Liver (tissue), 9 donors: ENCODE data around the gene USP21. TPM values are rescaled to one million over a fixed set of nuclear protein-coding genes. Genes with fewer than 3 reads are reported as not detected.

Experiments used
- DNase-seq: peaks from one replicate; pipeline ENCODE4 v3.0.0-alpha.2; 2017; ENCODE audit warnings: low spot score
- H3K27ac ChIP-seq, 2 donors: one replicate each; pipeline ENCODE4 v1.7.0; 2013; ENCODE audit warnings: inconsistent platforms in 2 of 2, low read length in 2 of 2, control low read depth in 1 of 2, low read depth in 1 of 2, mild to moderate bottlenecking in 1 of 2
- H3K27me3 ChIP-seq, 4 donors: one replicate each; pipeline versions ENCODE4 v1.6.1 to v1.7.0; 2013; ENCODE audit warnings: low read length in 3 of 4, inconsistent platforms in 1 of 4, mild to moderate bottlenecking in 1 of 4, moderate library complexity in 1 of 4; ENCODE audit not compliant: control insufficient read depth in 4 of 4, insufficient read depth in 4 of 4
- H3K36me3 ChIP-seq, 4 donors: one replicate each; pipeline versions ENCODE4 v1.6.1 to v1.7.0; 2013; ENCODE audit warnings: low read length in 3 of 4, mild to moderate bottlenecking in 3 of 4, low read depth in 1 of 4, moderate library complexity in 1 of 4; ENCODE audit not compliant: control insufficient read depth in 4 of 4, insufficient read depth in 3 of 4
- H3K4me1 ChIP-seq, 4 donors: one replicate each; pipeline versions ENCODE4 v1.6.1 to v1.7.0; 2013; ENCODE audit warnings: low read length in 3 of 4, mild to moderate bottlenecking in 3 of 4, moderate library complexity in 1 of 4; ENCODE audit not compliant: control insufficient read depth in 4 of 4, insufficient read depth in 4 of 4
- H3K4me3 ChIP-seq, 3 donors: one replicate each; pipeline versions ENCODE4 v1.6.1 to v1.7.0; 2013; ENCODE audit warnings: low read length in 3 of 3, control low read depth in 1 of 3, low read depth in 1 of 3, mild to moderate bottlenecking in 1 of 3
- H3K9ac ChIP-seq, 2 donors: one replicate each; pipeline ENCODE4 v1.7.0; 2013; ENCODE audit warnings: low read length in 2 of 2, mild to moderate bottlenecking in 2 of 2, moderate library complexity in 2 of 2, control low read depth in 1 of 2, low read depth in 1 of 2
- H3K9me3 ChIP-seq, 4 donors: one replicate each; pipeline versions ENCODE4 v1.6.1 to v1.7.0; 2013; ENCODE audit warnings: low read length in 3 of 4; ENCODE audit not compliant: control insufficient read depth in 4 of 4
- EGR1 ChIP-seq, 2 donors: IDR thresholded peaks; 2 replicates each; pipeline ENCODE4 v1.6.1; 2016 to 2018; ENCODE audit warnings: antibody characterized with exemption in 2 of 2, low read depth in 2 of 2
- FOXA2 ChIP-seq: IDR thresholded peaks from 2 replicates; pipeline ENCODE4 v1.6.1; 2016; ENCODE audit warnings: antibody characterized with exemption
- GABPA ChIP-seq, 2 donors: IDR thresholded peaks in 1 of 2; conservative IDR thresholded peaks in 1 of 2; 2 replicates each; pipeline ENCODE4 v1.6.1; 2016; ENCODE audit warnings: antibody characterized with exemption in 2 of 2, mild to moderate bottlenecking in 1 of 2, moderate library complexity in 1 of 2
- HNF4A ChIP-seq, 2 donors: conservative IDR thresholded peaks; 2 replicates each; pipeline ENCODE4 v1.6.1; 2016; ENCODE audit warnings: antibody characterized with exemption in 2 of 2, mild to moderate bottlenecking in 2 of 2
- HNF4G ChIP-seq: IDR thresholded peaks from 2 replicates; pipeline ENCODE4 v1.6.1; 2016; ENCODE audit warnings: antibody characterized with exemption
- JUND ChIP-seq, 2 donors: IDR thresholded peaks; 2 replicates each; pipeline ENCODE4 v1.6.1; 2016; ENCODE audit warnings: antibody characterized with exemption in 2 of 2
- NR2F2 ChIP-seq: IDR thresholded peaks from 2 replicates; pipeline ENCODE4 v1.6.1; 2016; ENCODE audit warnings: antibody characterized with exemption
- RAD21 ChIP-seq, 2 donors: IDR thresholded peaks; 2 replicates each; pipeline ENCODE4 v1.6.1; 2016; ENCODE audit warnings: antibody characterized with exemption in 2 of 2, mild to moderate bottlenecking in 2 of 2
- RXRA ChIP-seq, 2 donors: IDR thresholded peaks; 2 replicates each; pipeline ENCODE4 v1.6.1; 2017 to 2018; ENCODE audit warnings: antibody characterized with exemption in 2 of 2, mild to moderate bottlenecking in 1 of 2
- SP1 ChIP-seq: IDR thresholded peaks from 2 replicates; pipeline ENCODE4 v1.6.1; 2018; ENCODE audit warnings: antibody characterized with exemption, mild to moderate bottlenecking
- TAF1 ChIP-seq: conservative IDR thresholded peaks from 2 replicates; pipeline ENCODE4 v1.6.1; 2016; ENCODE audit warnings: antibody characterized with exemption, mild to moderate bottlenecking
- YY1 ChIP-seq: IDR thresholded peaks from 2 replicates; pipeline ENCODE4 v1.6.1; 2016; ENCODE audit warnings: antibody characterized with exemption, mild to moderate bottlenecking
- WGBS: extraction: QIAGEN DNeasy Blood & Tissue Kit; methylation state at CpG from one replicate; pipeline ENCODE4 v1.1.7; 2013; 5-methylcytosine and 5-hydroxymethylcytosine counted together
- polyA plus RNA-seq, 2 donors: library from polyadenylated mRNA; stranded (reverse) in 1 of 2; unstranded in 1 of 2; fragments of 200-250 nt in 1 of 2; fragments of >200 nt in 1 of 2; fragmentation: Nextera tagmentation in 1 of 2; extraction: Ambion mirVana in 1 of 2; gene quantifications; one replicate each; pipeline versions ENCODE4 v1.2.1 to v1.2.3, GENCODE V29; 2013 to 2015
- total RNA-seq, 2 donors: library from RNA; depleted of rRNA; stranded (reverse); fragments of >200 nt; gene quantifications; one replicate each; pipeline ENCODE4 v1.2.3, GENCODE V29; 2014
- TF ChIP-seq, protein P1 (sequence below): IDR thresholded peaks from 2 replicates; pipeline ENCODE4 v1.6.1; 2016; ENCODE audit warnings: antibody characterized with exemption
- TF ChIP-seq, protein P2 (sequence below): IDR thresholded peaks from 2 replicates; pipeline ENCODE4 v1.6.1; 2016; ENCODE audit warnings: antibody characterized with exemption
- TF ChIP-seq, protein P3 (sequence below): fragments of 150-350 bp; IDR thresholded peaks from 2 replicates; pipeline ENCODE4 v1.5.1; 2017; ENCODE audit warnings: improper control_type of control experiment, low read depth, low read length; ENCODE audit not compliant: missing input control
- TF ChIP-seq, protein P4 (sequence below): IDR thresholded peaks from 2 replicates; pipeline ENCODE4 v1.6.1; 2016; ENCODE audit warnings: antibody characterized with exemption, mild to moderate bottlenecking
- donor health status: healthy.
- donor health status: healthy.
- donor health status: healthy.
- donor health status: healthy.
- donor health status: healthy.

The USP21 gene
- total and polyA plus RNA-seq, 4 donors, result 4.1 to 9.0 (median 6.5) TPM

DNA sequence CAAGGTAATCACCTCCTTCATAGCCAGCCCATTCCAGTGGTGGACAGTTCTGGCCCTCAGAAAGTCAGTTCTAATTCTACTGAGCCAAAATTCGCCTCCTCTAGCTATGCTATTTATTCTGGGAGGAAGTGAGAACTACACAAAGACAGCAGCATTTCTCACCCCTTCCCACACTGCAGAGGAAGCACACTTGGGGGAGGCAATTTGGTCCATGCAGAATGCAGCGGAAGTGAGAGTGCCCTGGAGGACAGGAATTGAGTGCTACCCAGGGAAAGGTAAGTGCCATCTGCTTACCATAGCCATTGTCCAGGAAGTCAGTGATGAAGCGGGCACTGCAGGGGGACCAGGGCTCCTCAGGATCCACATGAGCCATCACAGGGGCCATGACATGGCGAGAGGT is 35.9 kb downstream of the USP21 start:
- Histone ChIP-seq H3K36me3 (peaks cover 0 to 5% (median under 1%) of the 10 kb centered on the region in 4 donors), H3K9ac (no peak overlapping the region), H3K4me3 (no peak overlapping the region), H3K9me3 (no peaks in the 10 kb centered on the region), H3K4me1 (peaks cover 9 to 30% (median 18%) of the 10 kb centered on the region in 4 donors), H3K27me3 (no peaks in the 10 kb centered on the region), H3K27ac (no peak overlapping the region)
- 82% methylated on average over 4 of the region's 4 CpGs for WGBS
- TF ChIP-seq RAD21 (IDR thresholded peaks at IDR 0.05), result no peak
- TF ChIP-seq, protein P1, sequence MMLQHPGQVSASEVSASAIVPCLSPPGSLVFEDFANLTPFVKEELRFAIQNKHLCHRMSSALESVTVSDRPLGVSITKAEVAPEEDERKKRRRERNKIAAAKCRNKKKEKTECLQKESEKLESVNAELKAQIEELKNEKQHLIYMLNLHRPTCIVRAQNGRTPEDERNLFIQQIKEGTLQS, result no peak
- no peak for TF ChIP-seq SP1
- no peak for TF ChIP-seq JUND (IDR thresholded peaks at IDR 0.05)
- TF ChIP-seq, protein P2, sequence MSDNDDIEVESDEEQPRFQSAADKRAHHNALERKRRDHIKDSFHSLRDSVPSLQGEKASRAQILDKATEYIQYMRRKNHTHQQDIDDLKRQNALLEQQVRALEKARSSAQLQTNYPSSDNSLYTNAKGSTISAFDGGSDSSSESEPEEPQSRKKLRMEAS, result no peak
- TF ChIP-seq, protein P3, sequence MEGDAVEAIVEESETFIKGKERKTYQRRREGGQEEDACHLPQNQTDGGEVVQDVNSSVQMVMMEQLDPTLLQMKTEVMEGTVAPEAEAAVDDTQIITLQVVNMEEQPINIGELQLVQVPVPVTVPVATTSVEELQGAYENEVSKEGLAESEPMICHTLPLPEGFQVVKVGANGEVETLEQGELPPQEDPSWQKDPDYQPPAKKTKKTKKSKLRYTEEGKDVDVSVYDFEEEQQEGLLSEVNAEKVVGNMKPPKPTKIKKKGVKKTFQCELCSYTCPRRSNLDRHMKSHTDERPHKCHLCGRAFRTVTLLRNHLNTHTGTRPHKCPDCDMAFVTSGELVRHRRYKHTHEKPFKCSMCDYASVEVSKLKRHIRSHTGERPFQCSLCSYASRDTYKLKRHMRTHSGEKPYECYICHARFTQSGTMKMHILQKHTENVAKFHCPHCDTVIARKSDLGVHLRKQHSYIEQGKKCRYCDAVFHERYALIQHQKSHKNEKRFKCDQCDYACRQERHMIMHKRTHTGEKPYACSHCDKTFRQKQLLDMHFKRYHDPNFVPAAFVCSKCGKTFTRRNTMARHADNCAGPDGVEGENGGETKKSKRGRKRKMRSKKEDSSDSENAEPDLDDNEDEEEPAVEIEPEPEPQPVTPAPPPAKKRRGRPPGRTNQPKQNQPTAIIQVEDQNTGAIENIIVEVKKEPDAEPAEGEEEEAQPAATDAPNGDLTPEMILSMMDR, result no peak
- TF ChIP-seq FOXA2, result no peak
- TF ChIP-seq, protein P4, sequence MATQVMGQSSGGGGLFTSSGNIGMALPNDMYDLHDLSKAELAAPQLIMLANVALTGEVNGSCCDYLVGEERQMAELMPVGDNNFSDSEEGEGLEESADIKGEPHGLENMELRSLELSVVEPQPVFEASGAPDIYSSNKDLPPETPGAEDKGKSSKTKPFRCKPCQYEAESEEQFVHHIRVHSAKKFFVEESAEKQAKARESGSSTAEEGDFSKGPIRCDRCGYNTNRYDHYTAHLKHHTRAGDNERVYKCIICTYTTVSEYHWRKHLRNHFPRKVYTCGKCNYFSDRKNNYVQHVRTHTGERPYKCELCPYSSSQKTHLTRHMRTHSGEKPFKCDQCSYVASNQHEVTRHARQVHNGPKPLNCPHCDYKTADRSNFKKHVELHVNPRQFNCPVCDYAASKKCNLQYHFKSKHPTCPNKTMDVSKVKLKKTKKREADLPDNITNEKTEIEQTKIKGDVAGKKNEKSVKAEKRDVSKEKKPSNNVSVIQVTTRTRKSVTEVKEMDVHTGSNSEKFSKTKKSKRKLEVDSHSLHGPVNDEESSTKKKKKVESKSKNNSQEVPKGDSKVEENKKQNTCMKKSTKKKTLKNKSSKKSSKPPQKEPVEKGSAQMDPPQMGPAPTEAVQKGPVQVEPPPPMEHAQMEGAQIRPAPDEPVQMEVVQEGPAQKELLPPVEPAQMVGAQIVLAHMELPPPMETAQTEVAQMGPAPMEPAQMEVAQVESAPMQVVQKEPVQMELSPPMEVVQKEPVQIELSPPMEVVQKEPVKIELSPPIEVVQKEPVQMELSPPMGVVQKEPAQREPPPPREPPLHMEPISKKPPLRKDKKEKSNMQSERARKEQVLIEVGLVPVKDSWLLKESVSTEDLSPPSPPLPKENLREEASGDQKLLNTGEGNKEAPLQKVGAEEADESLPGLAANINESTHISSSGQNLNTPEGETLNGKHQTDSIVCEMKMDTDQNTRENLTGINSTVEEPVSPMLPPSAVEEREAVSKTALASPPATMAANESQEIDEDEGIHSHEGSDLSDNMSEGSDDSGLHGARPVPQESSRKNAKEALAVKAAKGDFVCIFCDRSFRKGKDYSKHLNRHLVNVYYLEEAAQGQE, result no peak
- TF ChIP-seq HNF4A (conservative IDR thresholded peaks at IDR 0.05), result no peak
- TF ChIP-seq TAF1, result no peak
- no peak for TF ChIP-seq HNF4G
- TF ChIP-seq GABPA (IDR thresholded peaks at IDR 0.05 in 1 of 2, conservative IDR thresholded peaks at IDR 0.05 in 1 of 2), result no peak
- TF ChIP-seq RXRA (IDR thresholded peaks at IDR 0.05), result no peak
- TF ChIP-seq EGR1 (IDR thresholded peaks at IDR 0.05; ENCODE audit: low read depth in 2 of 2), result no peak
- no peak for TF ChIP-seq NR2F2
- no peak for DNase-seq

DNA sequence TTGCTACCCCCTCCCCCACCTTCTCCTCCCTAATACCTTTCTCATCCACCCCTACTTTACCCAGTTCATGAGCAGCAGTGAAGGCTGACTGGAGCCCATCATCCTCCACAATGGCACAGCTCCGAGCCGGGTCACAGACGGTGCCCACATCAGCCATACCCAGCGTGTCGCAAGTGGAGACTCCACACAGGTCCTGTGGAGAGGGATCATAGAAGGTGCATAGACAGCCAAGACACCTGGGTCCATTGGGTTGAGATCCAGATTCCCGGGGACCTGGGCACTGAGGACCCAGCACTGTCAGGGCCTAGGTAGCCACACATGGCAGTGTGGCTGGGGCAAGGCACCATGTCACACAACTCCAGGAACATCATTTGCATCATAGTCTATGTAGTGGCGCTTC is 36.8 kb downstream of the USP21 start:
- H3K27me3 ChIP-seq, result no peaks in the 10 kb centered on the region
- H3K4me3 ChIP-seq, result no peak overlapping the region
- no peak overlapping the region for H3K9ac ChIP-seq
- H3K4me1 ChIP-seq, result peaks cover 14 to 32% (median 22%) of the 10 kb centered on the region in 4 donors
- no peaks in the 10 kb centered on the region for H3K9me3 ChIP-seq
- no peak for DNase-seq
- WGBS, result 97% methylated on average over 7 of the region's 7 CpGs
- no peak overlapping the region for H3K27ac ChIP-seq
- peaks cover 0 to 5% (median 0%) of the 10 kb centered on the region in 4 donors for H3K36me3 ChIP-seq
- no peak for TF ChIP-seq YY1
- TF ChIP-seq, protein P2, result no peak
- TF ChIP-seq HNF4A (conservative IDR thresholded peaks at IDR 0.05), result no peak
- no peak for TF ChIP-seq RAD21 (IDR thresholded peaks at IDR 0.05)
- TF ChIP-seq HNF4G, result no peak
- no peak for TF ChIP-seq EGR1 (IDR thresholded peaks at IDR 0.05; ENCODE audit: low read depth in 2 of 2)
- TF ChIP-seq RXRA (IDR thresholded peaks at IDR 0.05), result no peak
- TF ChIP-seq, protein P4, result no peak
- TF ChIP-seq, protein P1, result no peak
- no peak for TF ChIP-seq SP1
- TF ChIP-seq GABPA (IDR thresholded peaks at IDR 0.05 in 1 of 2, conservative IDR thresholded peaks at IDR 0.05 in 1 of 2), result no peak
- TF ChIP-seq FOXA2, result no peak
- TF ChIP-seq, protein P3, result no peak
